ENCODE results near the gene SLC28A2. TPM values are rescaled to one million over a fixed set of nuclear protein-coding genes. Genes with fewer than 3 reads are reported as not detected.

The SLC28A2 gene
- total and polyA plus RNA-seq, 9 of the 15 experiments (the other 6 are each of a cell fraction or from before 2014, with no cell fraction given): 0.03 to 0.04 TPM; not detected in 7

DNA sequence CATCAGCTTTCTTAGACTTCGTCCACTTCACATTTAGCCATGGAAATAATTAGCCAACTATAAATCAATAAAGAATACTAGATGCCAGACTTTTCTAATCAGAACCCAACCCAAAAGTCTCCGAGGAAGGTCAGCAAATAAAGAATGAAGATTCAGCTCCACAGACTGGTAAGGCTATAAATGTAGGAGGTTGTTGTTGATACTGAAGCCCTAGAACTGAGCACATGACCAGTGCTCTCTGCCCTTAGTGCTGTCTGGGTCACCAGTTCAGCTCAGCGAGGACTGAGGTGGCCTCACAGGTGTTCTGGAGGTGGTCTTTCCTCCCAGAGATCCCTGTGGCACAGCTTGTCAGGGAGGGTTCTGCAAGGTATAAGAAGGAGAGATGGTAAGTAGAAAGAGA is 20.9 kb upstream of the SLC28A2 start:
- ChIA-PET POLR2A (no interaction called here), CTCF (ENCODE audit: low intra/inter-chr PET ratio) (no interaction called here)
- Histone ChIP-seq H3K4me3 (no peak overlapping the region), H3K4me1 (replicated peaks in 1 of 2; ENCODE audit: control insufficient read depth in 2 of 2, insufficient read depth in 2 of 2, low read length in 2 of 2) (no peaks in the 10 kb centered on the region; a peak in 1 of 5 replicates), H3K9ac (ENCODE audit: insufficient read depth in 1 of 2, low read depth in 2 of 2, low read length in 2 of 2) (no peak overlapping the region), H3K9me3 (replicated peaks; ENCODE audit: control insufficient read depth, insufficient read depth, low read depth, low read length) (no peaks in the 10 kb centered on the region), H3K36me3 (ENCODE audit: control insufficient read depth, insufficient read depth, low read length) (no peaks in the 10 kb centered on the region), H3K79me2 (ENCODE audit: control insufficient read depth, insufficient read depth, low read length) (no peaks in the 10 kb centered on the region), H2AFZ (ENCODE audit: low read depth, low read length) (no peak overlapping the region), H3K27me3 (ENCODE audit: control insufficient read depth in 2 of 2, insufficient read depth in 2 of 2, low read length in 2 of 2) (0 out of 5 replicates have a peak, but pooled peaks cover 0 to 3% of the 10 kb centered on the region in 2 experiments), H4K20me1 (replicated peaks; ENCODE audit: control insufficient read depth, insufficient read depth, low read length) (no peaks in the 10 kb centered on the region), H3K9me1 (ENCODE audit: control insufficient read depth, insufficient read depth, low read length) (no peaks in the 10 kb centered on the region), H3K4me2 (ENCODE audit: insufficient read depth, low read length) (no peak overlapping the region), H3K27ac (ENCODE audit: extremely low read depth, low read depth, low read length) (no peak overlapping the region)
- BruUV-seq (replicated peaks): no TSS peak
- FAIRE-seq: no peak
- no peak for DNase-seq (ENCODE audit: extremely low read depth in 1 of 4, low spot score in 3 of 4)
- WGBS (ENCODE audit: insufficient coverage, low coverage, missing lambda C conversion rate): 0% methylated on average over 3 of the region's 3 CpGs
- intact Hi-C loops (cut with micrococcal nuclease): no loop called here
- no peak for ATAC-seq
- in situ Hi-C loops (cut with MboI): no loop called here
- TF ChIP-seq BHLHE40 (IDR thresholded peaks at IDR 0.05; ENCODE audit: low read length) (no peak), BMI1 (IDR thresholded peaks at IDR 0.05; ENCODE audit: low read length) (no peak), NCOA6 (IDR thresholded peaks at IDR 0.05) (no peak), ZNF354B (CRISPR knock-in tag; IDR thresholded peaks at IDR 0.05) (no peak), EP300 (IDR thresholded peaks at IDR 0.05; ENCODE audit: low read length) (no peak)
- TF ChIP-seq, protein P1, sequence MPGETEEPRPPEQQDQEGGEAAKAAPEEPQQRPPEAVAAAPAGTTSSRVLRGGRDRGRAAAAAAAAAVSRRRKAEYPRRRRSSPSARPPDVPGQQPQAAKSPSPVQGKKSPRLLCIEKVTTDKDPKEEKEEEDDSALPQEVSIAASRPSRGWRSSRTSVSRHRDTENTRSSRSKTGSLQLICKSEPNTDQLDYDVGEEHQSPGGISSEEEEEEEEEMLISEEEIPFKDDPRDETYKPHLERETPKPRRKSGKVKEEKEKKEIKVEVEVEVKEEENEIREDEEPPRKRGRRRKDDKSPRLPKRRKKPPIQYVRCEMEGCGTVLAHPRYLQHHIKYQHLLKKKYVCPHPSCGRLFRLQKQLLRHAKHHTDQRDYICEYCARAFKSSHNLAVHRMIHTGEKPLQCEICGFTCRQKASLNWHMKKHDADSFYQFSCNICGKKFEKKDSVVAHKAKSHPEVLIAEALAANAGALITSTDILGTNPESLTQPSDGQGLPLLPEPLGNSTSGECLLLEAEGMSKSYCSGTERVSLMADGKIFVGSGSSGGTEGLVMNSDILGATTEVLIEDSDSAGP (CRISPR knock-in tag; IDR thresholded peaks at IDR 0.05): no peak
- TF ChIP-seq, protein P2, sequence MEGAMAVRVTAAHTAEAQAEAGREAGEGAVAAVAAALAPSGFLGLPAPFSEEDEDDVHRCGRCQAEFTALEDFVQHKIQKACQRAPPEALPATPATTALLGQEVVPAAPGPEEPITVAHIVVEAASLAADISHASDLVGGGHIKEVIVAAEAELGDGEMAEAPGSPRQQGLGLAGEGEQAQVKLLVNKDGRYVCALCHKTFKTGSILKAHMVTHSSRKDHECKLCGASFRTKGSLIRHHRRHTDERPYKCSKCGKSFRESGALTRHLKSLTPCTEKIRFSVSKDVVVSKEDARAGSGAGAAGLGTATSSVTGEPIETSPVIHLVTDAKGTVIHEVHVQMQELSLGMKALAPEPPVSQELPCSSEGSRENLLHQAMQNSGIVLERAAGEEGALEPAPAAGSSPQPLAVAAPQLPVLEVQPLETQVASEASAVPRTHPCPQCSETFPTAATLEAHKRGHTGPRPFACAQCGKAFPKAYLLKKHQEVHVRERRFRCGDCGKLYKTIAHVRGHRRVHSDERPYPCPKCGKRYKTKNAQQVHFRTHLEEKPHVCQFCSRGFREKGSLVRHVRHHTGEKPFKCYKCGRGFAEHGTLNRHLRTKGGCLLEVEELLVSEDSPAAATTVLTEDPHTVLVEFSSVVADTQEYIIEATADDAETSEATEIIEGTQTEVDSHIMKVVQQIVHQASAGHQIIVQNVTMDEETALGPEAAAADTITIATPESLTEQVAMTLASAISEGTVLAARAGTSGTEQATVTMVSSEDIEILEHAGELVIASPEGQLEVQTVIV (CRISPR knock-in tag; IDR thresholded peaks at IDR 0.05; ENCODE audit: borderline replicate concordance): no peak
- TF ChIP-seq, protein P3, sequence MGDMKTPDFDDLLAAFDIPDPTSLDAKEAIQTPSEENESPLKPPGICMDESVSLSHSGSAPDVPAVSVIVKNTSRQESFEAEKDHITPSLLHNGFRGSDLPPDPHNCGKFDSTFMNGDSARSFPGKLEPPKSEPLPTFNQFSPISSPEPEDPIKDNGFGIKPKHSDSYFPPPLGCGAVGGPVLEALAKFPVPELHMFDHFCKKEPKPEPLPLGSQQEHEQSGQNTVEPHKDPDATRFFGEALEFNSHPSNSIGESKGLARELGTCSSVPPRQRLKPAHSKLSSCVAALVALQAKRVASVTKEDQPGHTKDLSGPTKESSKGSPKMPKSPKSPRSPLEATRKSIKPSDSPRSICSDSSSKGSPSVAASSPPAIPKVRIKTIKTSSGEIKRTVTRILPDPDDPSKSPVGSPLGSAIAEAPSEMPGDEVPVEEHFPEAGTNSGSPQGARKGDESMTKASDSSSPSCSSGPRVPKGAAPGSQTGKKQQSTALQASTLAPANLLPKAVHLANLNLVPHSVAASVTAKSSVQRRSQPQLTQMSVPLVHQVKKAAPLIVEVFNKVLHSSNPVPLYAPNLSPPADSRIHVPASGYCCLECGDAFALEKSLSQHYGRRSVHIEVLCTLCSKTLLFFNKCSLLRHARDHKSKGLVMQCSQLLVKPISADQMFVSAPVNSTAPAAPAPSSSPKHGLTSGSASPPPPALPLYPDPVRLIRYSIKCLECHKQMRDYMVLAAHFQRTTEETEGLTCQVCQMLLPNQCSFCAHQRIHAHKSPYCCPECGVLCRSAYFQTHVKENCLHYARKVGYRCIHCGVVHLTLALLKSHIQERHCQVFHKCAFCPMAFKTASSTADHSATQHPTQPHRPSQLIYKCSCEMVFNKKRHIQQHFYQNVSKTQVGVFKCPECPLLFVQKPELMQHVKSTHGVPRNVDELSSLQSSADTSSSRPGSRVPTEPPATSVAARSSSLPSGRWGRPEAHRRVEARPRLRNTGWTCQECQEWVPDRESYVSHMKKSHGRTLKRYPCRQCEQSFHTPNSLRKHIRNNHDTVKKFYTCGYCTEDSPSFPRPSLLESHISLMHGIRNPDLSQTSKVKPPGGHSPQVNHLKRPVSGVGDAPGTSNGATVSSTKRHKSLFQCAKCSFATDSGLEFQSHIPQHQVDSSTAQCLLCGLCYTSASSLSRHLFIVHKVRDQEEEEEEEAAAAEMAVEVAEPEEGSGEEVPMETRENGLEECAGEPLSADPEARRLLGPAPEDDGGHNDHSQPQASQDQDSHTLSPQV (IDR thresholded peaks at IDR 0.05): no peak
- TF ChIP-seq, protein P4, sequence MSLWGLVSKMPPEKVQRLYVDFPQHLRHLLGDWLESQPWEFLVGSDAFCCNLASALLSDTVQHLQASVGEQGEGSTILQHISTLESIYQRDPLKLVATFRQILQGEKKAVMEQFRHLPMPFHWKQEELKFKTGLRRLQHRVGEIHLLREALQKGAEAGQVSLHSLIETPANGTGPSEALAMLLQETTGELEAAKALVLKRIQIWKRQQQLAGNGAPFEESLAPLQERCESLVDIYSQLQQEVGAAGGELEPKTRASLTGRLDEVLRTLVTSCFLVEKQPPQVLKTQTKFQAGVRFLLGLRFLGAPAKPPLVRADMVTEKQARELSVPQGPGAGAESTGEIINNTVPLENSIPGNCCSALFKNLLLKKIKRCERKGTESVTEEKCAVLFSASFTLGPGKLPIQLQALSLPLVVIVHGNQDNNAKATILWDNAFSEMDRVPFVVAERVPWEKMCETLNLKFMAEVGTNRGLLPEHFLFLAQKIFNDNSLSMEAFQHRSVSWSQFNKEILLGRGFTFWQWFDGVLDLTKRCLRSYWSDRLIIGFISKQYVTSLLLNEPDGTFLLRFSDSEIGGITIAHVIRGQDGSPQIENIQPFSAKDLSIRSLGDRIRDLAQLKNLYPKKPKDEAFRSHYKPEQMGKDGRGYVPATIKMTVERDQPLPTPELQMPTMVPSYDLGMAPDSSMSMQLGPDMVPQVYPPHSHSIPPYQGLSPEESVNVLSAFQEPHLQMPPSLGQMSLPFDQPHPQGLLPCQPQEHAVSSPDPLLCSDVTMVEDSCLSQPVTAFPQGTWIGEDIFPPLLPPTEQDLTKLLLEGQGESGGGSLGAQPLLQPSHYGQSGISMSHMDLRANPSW (CRISPR knock-in tag; IDR thresholded peaks at IDR 0.05): no peak
- TF ChIP-seq, protein P5, sequence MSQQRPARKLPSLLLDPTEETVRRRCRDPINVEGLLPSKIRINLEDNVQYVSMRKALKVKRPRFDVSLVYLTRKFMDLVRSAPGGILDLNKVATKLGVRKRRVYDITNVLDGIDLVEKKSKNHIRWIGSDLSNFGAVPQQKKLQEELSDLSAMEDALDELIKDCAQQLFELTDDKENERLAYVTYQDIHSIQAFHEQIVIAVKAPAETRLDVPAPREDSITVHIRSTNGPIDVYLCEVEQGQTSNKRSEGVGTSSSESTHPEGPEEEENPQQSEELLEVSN (IDR thresholded peaks at IDR 0.05; ENCODE audit: borderline replicate concordance in 1 of 2, extremely low read depth in 1 of 2, insufficient read depth in 1 of 2, insufficient read length in 1 of 2, low read depth in 1 of 2, low read length in 1 of 2, poor library complexity in 1 of 2, severe bottlenecking in 1 of 2): no peak
